Panc1 (cell line): Measurements from ENCODE around the gene TMED9. TPM values are rescaled to one million over a fixed set of nuclear protein-coding genes. Genes with fewer than 3 reads are reported as not detected.

Experiments
- ATAC-seq: fragments of 200-7000 bp; cut with Tn5 transposase; 2 replicates; pipeline ENCODE4 v1.9.1; 2020; ENCODE audit warnings: mild to moderate bottlenecking, moderate library complexity
- Bru-seq: library from RNA; stranded (reverse); fragments of 400-500 nt; gene quantifications from one replicate; lab custom pipeline; 2021; lab: Mats Ljungman, UMichigan
- BruChase-seq, 2 experiments: library from RNA; stranded (reverse); fragments of 400-500 nt; gene quantifications; one replicate each; lab custom pipeline; 2021; lab: Mats Ljungman, UMichigan
- BruUV-seq: library from RNA; stranded (reverse); fragments of 400-500 nt; replicated peaks from 2 replicates; lab custom pipeline; 2021; lab: Mats Ljungman, UMichigan
- CTCF ChIA-PET: fragments of 300-600 bp; sonication (Branson Sonifier 250); formaldehyde crosslinking; loops from one replicate; lab custom pipeline; 2022; ENCODE audit warnings: antibody characterized with exemption; lab: Charles Lee
- POLR2A ChIA-PET: fragments of 300-600 bp; sonication (Branson Sonifier 250); formaldehyde crosslinking; loops from one replicate; lab custom pipeline; 2022; ENCODE audit warnings: antibody characterized with exemption; lab: Charles Lee
- DNase-seq: peaks from one replicate; pipeline ENCODE4 v3.0.0-alpha.2; 2010; ENCODE audit warnings: low read depth, low spot score
- H3K27ac ChIP-seq: 2 replicates; pipeline ENCODE4 v1.5.1; 2011; ENCODE audit warnings: mild to moderate bottlenecking, low read length, inconsistent platforms
- H3K27me3 ChIP-seq: fragments of 200-500 bp; sonication (Bioruptor generic); 2 replicates; pipeline ENCODE4 v1.6.0; 2014; ENCODE audit warnings: low read length, inconsistent platforms; ENCODE audit not compliant: control insufficient read depth, insufficient read depth
- H3K36me3 ChIP-seq: fragments of 200-500 bp; sonication (Bioruptor generic); 2 replicates; pipeline ENCODE4 v1.5.1; 2014; ENCODE audit warnings: inconsistent platforms, mild to moderate bottlenecking, low read length, moderate library complexity; ENCODE audit not compliant: control insufficient read depth, insufficient read depth
- H3K4me1 ChIP-seq: 2 replicates; pipeline ENCODE4 v1.5.1; 2011; ENCODE audit warnings: inconsistent platforms, mild to moderate bottlenecking, low read length, moderate library complexity; ENCODE audit not compliant: control insufficient read depth, insufficient read depth
- H3K4me3 ChIP-seq, 2 experiments: 2 replicates each; pipeline ENCODE4 v1.5.1; 2011 to 2012; ENCODE audit warnings: low read depth in 2 of 2, low read length in 2 of 2, mild to moderate bottlenecking in 2 of 2, inconsistent platforms in 1 of 2, moderate library complexity in 1 of 2
- H3K9me3 ChIP-seq: fragments of 200-500 bp; sonication (Bioruptor generic); 2 replicates; pipeline ENCODE4 v1.5.1; 2014; ENCODE audit warnings: low read depth, mild to moderate bottlenecking, inconsistent platforms, low read length, moderate library complexity; ENCODE audit not compliant: control insufficient read depth, insufficient read depth
- POLR2AphosphoS5 ChIP-seq: IDR thresholded peaks from 2 replicates; pipeline ENCODE4 v1.6.1; 2012; ENCODE audit warnings: mild to moderate bottlenecking, low read depth, low read length, moderate library complexity
- SIN3A ChIP-seq: IDR thresholded peaks from 2 replicates; pipeline ENCODE4 v1.6.1; 2012; ENCODE audit warnings: low read depth, mild to moderate bottlenecking, low read length, moderate library complexity, borderline replicate concordance; ENCODE audit not compliant: insufficient read depth
- TCF7L2 ChIP-seq: IDR thresholded peaks from 2 replicates; pipeline ENCODE4 v1.6.1; 2011; ENCODE audit warnings: mild to moderate bottlenecking, low read depth, low read length, inconsistent platforms
- in situ Hi-C: cut with HindIII; loops from 2 replicates; pipeline ENCODE4 v1.10.0; 2016; ENCODE audit warnings: low sequenced_read_pairs, low pct_unique_long_range_greater_than_20kb
- intact Hi-C: fragments of 100-400 bp; cut with micrococcal nuclease; formaldehyde crosslinking; loops from one replicate; pipeline ENCODE4 v1.10.0; 2022; ENCODE audit not compliant: unreplicated experiment
- long read RNA-seq: library from polyadenylated mRNA; unstranded; transcript quantifications from one replicate; pipeline ENCODE4 v2.0.0, GENCODE V29; 2021; ENCODE audit not compliant: unreplicated experiment
- polyA plus RNA-seq: library from polyadenylated mRNA; unstranded; fragments of >200 nt; gene quantifications from one replicate; pipeline ENCODE4 v1.2.1, GENCODE V29; 2012; ENCODE audit warnings: missing spikeins; ENCODE audit not compliant: insufficient read length
- total RNA-seq: library from RNA; stranded (reverse); gene quantifications from one replicate; pipeline ENCODE4 v1.2.1, GENCODE V29; 2021; ENCODE audit not compliant: unreplicated experiment
- TF ChIP-seq, protein P1 (sequence below), 2 experiments: IDR thresholded peaks; 2 replicates each; pipeline ENCODE4 v1.6.1; 2011 to 2012; ENCODE audit warnings: low read depth in 2 of 2, control low read depth in 1 of 2, low read length in 1 of 2, mild to moderate bottlenecking in 1 of 2, moderate library complexity in 1 of 2; ENCODE audit not compliant: insufficient read depth in 1 of 2
- TF ChIP-seq, protein P2 (sequence below): fragments of 450-650 bp; IDR thresholded peaks from 2 replicates; pipeline ENCODE4 v1.5.1; 2017; ENCODE audit warnings: mild to moderate bottlenecking

TMED9 gene
- 293 TPM for total RNA-seq
- polyA plus RNA-seq: 393 TPM
- Bru-seq, nascent RNA: percentile 91 among the genes with signal in this experiment
- BruChase-seq, experiment 1, labeled RNA remaining after a 2-hour chase: percentile 94 among the genes with signal in this experiment
- percentile 97 among the genes with signal in this experiment for BruChase-seq, experiment 2, labeled RNA remaining after a 6-hour chase
- long read RNA-seq, transcript TMED9-201 (5 exons, 1,473 nt): major isoform, 298 of 347 reads
- long read RNA-seq, partial matches to known transcripts: 0 of 347 reads
- long read RNA-seq, other reads (novel, unspliced or antisense): 44 of 347 reads

DNA sequence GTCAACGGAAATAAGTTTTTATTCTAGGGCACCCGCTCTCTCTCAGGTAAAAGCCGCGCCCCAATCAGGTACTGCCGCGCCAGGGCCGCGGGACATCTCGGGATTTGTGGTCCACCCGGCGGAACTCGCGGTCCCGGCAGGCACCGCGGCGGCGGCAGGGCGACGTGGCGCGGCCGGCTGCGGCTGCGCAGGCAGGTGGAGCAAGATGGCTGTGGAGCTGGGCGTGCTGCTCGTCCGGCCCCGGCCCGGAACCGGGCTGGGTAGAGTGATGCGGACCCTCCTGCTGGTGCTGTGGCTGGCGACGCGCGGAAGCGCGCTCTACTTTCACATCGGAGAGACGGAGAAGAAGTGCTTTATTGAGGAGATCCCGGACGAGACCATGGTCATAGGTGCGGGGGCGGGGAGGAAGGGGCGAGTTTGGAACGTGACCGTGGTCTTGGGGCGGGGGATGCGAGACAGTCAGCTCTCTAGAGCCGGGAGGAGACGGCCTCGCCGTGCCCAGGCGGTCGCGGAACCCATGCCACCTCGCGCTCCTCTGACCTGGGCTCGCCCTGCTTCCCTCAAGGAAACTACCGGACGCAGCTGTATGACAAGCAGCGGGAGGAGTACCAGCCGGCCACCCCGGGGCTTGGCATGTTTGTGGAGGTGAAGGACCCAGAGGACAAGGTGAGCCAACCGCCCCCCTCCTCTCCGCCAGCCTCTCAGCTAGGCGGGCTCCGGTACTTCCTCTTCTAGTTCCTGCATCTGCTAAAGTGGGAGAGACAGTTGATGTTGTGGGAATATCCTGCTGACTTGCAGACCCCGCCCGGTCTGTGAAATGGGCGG is at the start of gene TMED9:
Gene TMED9, plus strand, starts transcription at position 194 of the 825 bp plus-strand sequence. Its CDS starts 12 bp downstream, at position 206.
- Histone ChIP-seq H3K36me3 (peaks cover 14% of the 10 kb centered on the region), H3K4me1 (no peaks in the 10 kb centered on the region), H3K4me3 (peak within 1 kb of the TSS; percentile 82 to 91), H3K9me3 (no peaks in the 10 kb centered on the region), H3K27ac (peak within 1 kb of the TSS; percentile 83), H3K27me3 (peaks cover 8% of the 10 kb centered on the region; the same call in 1 of the 2 replicates)
- ChIA-PET CTCF (interaction anchor here (0.6 kb wide), 1 partner anchor 15 kb away, joined by 5 read pairs; no protein-coding TSS in a partner anchor), POLR2A (interaction anchor here (0.6 kb wide), 1 partner anchor 94 kb away, joined by 4 read pairs; no protein-coding TSS in a partner anchor)
- TF ChIP-seq POLR2AphosphoS5 (peak; percentile 91), TCF7L2 (peak; percentile 45; the same call in 1 of the 2 replicates), SIN3A (peak; percentile 81; the same call in 1 of the 2 replicates)
- TF ChIP-seq, protein P1, sequence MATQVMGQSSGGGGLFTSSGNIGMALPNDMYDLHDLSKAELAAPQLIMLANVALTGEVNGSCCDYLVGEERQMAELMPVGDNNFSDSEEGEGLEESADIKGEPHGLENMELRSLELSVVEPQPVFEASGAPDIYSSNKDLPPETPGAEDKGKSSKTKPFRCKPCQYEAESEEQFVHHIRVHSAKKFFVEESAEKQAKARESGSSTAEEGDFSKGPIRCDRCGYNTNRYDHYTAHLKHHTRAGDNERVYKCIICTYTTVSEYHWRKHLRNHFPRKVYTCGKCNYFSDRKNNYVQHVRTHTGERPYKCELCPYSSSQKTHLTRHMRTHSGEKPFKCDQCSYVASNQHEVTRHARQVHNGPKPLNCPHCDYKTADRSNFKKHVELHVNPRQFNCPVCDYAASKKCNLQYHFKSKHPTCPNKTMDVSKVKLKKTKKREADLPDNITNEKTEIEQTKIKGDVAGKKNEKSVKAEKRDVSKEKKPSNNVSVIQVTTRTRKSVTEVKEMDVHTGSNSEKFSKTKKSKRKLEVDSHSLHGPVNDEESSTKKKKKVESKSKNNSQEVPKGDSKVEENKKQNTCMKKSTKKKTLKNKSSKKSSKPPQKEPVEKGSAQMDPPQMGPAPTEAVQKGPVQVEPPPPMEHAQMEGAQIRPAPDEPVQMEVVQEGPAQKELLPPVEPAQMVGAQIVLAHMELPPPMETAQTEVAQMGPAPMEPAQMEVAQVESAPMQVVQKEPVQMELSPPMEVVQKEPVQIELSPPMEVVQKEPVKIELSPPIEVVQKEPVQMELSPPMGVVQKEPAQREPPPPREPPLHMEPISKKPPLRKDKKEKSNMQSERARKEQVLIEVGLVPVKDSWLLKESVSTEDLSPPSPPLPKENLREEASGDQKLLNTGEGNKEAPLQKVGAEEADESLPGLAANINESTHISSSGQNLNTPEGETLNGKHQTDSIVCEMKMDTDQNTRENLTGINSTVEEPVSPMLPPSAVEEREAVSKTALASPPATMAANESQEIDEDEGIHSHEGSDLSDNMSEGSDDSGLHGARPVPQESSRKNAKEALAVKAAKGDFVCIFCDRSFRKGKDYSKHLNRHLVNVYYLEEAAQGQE (IDR thresholded peaks at IDR 0.05; ENCODE audit: insufficient read depth in 1 of 2, low read depth in 2 of 2, low read length in 1 of 2): 0 out of 4 replicates have a peak, but pooled peaks of 1 of the 2 experiments have one; percentile 50
- TF ChIP-seq, protein P2, sequence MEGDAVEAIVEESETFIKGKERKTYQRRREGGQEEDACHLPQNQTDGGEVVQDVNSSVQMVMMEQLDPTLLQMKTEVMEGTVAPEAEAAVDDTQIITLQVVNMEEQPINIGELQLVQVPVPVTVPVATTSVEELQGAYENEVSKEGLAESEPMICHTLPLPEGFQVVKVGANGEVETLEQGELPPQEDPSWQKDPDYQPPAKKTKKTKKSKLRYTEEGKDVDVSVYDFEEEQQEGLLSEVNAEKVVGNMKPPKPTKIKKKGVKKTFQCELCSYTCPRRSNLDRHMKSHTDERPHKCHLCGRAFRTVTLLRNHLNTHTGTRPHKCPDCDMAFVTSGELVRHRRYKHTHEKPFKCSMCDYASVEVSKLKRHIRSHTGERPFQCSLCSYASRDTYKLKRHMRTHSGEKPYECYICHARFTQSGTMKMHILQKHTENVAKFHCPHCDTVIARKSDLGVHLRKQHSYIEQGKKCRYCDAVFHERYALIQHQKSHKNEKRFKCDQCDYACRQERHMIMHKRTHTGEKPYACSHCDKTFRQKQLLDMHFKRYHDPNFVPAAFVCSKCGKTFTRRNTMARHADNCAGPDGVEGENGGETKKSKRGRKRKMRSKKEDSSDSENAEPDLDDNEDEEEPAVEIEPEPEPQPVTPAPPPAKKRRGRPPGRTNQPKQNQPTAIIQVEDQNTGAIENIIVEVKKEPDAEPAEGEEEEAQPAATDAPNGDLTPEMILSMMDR: no peak
- DNase-seq (no peak), ATAC-seq (peak; percentile 99)
- BruUV-seq: no TSS peak
- in situ Hi-C loops (loop anchor here (10.0 kb wide), 1 partner anchor 47 kb away; no protein-coding TSS in a partner anchor), intact Hi-C loops (no loop called here)

DNA sequence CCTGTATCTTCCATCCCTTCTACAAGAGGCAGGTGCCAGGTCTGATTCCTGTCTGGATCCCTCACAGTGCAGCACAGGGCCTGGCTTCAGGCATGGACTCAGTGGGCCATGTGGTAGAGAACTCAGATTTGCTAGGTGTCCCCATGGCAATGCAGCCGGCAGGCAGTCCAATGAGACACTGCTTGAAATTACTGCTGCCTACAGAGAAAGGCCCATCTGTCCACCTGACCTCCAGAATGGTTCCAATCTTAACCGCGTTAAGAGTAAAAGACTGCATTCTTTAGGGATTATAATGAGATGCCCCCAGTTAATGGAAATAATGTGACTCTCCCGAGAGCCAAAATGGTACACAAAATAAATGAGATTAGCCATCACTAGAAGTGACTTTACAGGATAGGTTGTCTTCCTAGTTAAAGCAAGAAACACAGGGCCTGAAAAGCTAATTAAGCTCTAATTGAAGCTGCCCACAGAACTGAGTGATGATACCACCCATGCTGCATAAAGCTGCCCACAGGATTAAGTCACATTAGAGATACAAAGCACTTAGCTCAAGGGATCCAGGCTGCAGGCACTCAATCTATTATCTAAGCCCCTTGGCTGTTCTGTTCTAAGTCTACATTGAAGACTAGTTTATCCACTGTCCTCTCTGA is 49.1 kb upstream of the TMED9 start:
- ChIA-PET POLR2A (no interaction called here), CTCF (no interaction called here)
- H3K27me3 ChIP-seq: no peaks in the 10 kb centered on the region
- DNase-seq (no peak), ATAC-seq (no peak)
- in situ Hi-C loops (loop anchor here (10.0 kb wide), 1 partner anchor 52 kb away; the partner anchor contains the start of gene TMED9), intact Hi-C loops (no loop called here)
- no peak overlapping the region for H3K4me3 ChIP-seq
- no TSS peak for BruUV-seq
- H3K4me1 ChIP-seq: peaks cover 54% of the 10 kb centered on the region
- no peaks in the 10 kb centered on the region for H3K36me3 ChIP-seq
- TF ChIP-seq POLR2AphosphoS5: no peak
- TF ChIP-seq TCF7L2: no peak
- TF ChIP-seq, protein P2: no peak
- TF ChIP-seq, protein P1 (IDR thresholded peaks at IDR 0.05; ENCODE audit: insufficient read depth in 1 of 2, low read depth in 2 of 2, low read length in 1 of 2): no peak
- no peak for TF ChIP-seq SIN3A
- no peak overlapping the region for H3K27ac ChIP-seq
- no peaks in the 10 kb centered on the region for H3K9me3 ChIP-seq
